Fibroblast of skin of right biceps (primary cell): ENCODE measurements around the gene BRI3BP.
"Not testable (repeated sequence)": the region's sequence is repeated elsewhere in the genome, so short reads cannot be mapped to it uniquely, and the experiment has no call there.

Source experiments
- DNase-seq: peaks from one replicate; pipeline ENCODE4 v3.0.0-alpha.2; 2013

BRI3BP gene

DNA sequence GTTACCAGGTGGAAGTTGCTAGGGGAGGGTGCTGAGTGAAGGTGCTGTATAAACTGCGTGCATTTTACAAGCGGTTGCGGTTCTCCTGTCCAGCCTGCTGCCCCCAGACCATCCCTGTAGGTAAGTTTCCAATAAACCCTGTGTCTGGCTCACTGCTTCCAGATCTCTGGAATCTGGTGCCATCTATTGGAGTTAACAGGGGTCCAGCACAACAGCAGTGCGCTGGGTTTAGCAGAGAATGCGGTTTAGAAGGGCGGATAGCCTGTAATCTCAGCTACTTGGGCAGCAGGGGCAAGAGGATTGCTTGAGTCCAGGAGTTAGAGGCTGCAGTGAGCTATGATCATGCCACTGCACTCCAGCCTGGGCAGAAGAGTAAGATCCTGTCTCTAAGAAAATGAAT is 76.7 kb downstream of the BRI3BP start:
- DNase-seq = no peak

- no peak for DNase-seq
These were observed 77.4 kb downstream of the BRI3BP start for GRCh38 chr12:125070661-125071390.

DNA sequence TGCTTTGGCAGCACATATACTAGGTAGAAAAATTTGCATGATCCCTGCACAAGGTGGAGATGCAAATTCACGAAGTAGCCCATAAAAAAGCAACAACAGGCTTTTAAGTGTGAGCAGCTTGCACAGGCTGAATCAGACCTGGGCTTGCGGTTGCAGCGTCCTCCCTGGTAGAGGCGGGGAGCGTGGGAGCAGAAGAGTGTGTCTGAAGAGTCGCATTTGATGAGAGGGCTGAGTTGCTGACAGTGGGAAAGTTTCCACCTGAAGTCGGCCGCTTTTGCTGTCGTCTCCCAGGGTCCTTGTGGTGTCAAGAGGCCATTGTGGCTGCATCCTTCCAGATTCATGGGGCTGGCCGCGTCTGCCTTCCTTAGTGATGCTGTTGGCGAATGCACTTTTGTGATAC is 78.0 kb downstream of the BRI3BP start:
- DNase-seq = no peak

- no peak for DNase-seq
These were observed 79.1 kb downstream of the BRI3BP start for GRCh38 chr12:125072496-125072895.

GRCh38 chr12:125074294-125074693 is 80.8 kb downstream of the BRI3BP start:
- DNase-seq = not testable (repeated sequence)

- DNase-seq = no peak
These were observed 82.7 kb downstream of the BRI3BP start for GRCh38 chr12:125076103-125076502.

GRCh38 chr12:125079084-125079483 is 85.6 kb downstream of the BRI3BP start:
- no peak for DNase-seq

GRCh38 chr12:125079648-125080645 is 86.5 kb downstream of the BRI3BP start:
- DNase-seq = no peak
